ENCODE data around the gene ZC3H12A. TPM values are rescaled to one million over a fixed set of nuclear protein-coding genes. Genes with fewer than 3 reads are reported as not detected.

Gene ZC3H12A
- total RNA-seq, 1 experiment from 2014 or later, result 6.7 TPM

DNA sequence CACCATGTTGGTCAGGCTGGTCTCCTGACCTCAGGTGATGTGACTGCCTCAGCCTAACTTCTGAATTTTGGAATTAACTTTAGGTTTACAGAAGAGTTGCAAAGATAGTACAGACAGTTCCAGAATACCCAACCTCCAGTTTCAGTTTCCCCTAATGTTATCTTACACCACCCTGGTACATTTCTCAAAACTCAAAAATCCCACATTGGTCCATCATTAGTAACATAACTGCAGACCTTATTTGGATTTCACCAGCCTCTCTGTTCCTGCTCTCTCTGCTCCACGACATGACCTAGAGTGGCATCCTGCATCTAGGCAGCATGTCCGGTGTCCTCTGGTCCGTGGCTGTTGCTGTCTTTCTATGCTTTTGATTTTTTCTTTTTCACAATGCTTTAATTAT, 5.0 kb upstream of the ZC3H12A start:
- Histone ChIP-seq H3K9ac (ENCODE audit: extremely low read depth, insufficient read length, low read length) (no peak overlapping the region), H4K20me1 (ENCODE audit: control insufficient read depth, insufficient read depth, insufficient read length) (no peaks in the 10 kb centered on the region), H3K23me2 (ENCODE audit: insufficient read length, low read depth, low read length, poor library complexity, severe bottlenecking) (peaks cover 5% of the 10 kb centered on the region), H3K9me3 (ENCODE audit: control insufficient read depth, low read depth, low read length) (no peaks in the 10 kb centered on the region), H3K79me1 (ENCODE audit: insufficient read depth, low read depth, low read length, poor library complexity, severe bottlenecking) (no peaks in the 10 kb centered on the region), H2AFZ (ENCODE audit: low read length) (no peak overlapping the region), H2BK20ac (ENCODE audit: low read depth, low read length, poor library complexity, severe bottlenecking) (no peak overlapping the region), H3T11ph (ENCODE audit: low read length) (no peak overlapping the region), H3K27me3 (ENCODE audit: insufficient read depth, low read length) (peaks cover 4% of the 10 kb centered on the region; the same call in 1 of the 2 replicates), H2BK5ac (ENCODE audit: insufficient read length, low read length) (no peak overlapping the region), H4K5ac (ENCODE audit: insufficient read length, low read depth, low read length) (no peak overlapping the region), H3K4me2 (ENCODE audit: insufficient read depth, insufficient read length, low read length) (no peak overlapping the region), H3K18ac (ENCODE audit: insufficient read length, low read depth, low read length) (no peak overlapping the region), H4K91ac (ENCODE audit: insufficient read length, low read depth, low read length) (no peak overlapping the region), H3K56ac (ENCODE audit: insufficient read length, low read depth, low read length) (no peak overlapping the region), H2BK15ac (ENCODE audit: low read depth, low read length) (no peak overlapping the region), H3K4ac (ENCODE audit: low read depth, low read length) (no peak overlapping the region), H4K8ac (replicated peaks; ENCODE audit: insufficient read length, low read depth, low read length) (no peak overlapping the region), H2BK12ac (ENCODE audit: insufficient read length, low read depth, low read length) (no peak overlapping the region), H3K23ac (ENCODE audit: insufficient read length, low read depth, low read length) (no peak overlapping the region), H3K79me2 (ENCODE audit: insufficient read depth, low read length) (no peaks in the 10 kb centered on the region), H2AK5ac (ENCODE audit: insufficient read length, low read length) (no peak overlapping the region), H3K27ac (ENCODE audit: insufficient read length, low read depth, low read length) (no peak overlapping the region), H3K4me1 (ENCODE audit: insufficient read depth, low read length) (peaks cover 7% of the 10 kb centered on the region; the same call in 1 of the 2 replicates), H2BK120ac (ENCODE audit: low read depth, low read length, poor library complexity, severe bottlenecking) (no peak overlapping the region), H3K14ac (ENCODE audit: insufficient read depth, low read length) (no peak overlapping the region)
- Mint-ChIP-seq H3K27ac (no peak overlapping the region), H3K4me3 (no peak overlapping the region), H3K9me3 (no peaks in the 10 kb centered on the region), H3K4me1 (peaks cover 23 to 25% of the 10 kb centered on the region in 2 experiments), H3K27me3 (ENCODE audit: low read depth) (peaks cover 18% of the 10 kb centered on the region), H3K36me3 (ENCODE audit: insufficient read depth in 1 of 3, low read depth in 3 of 3) (no peaks in the 10 kb centered on the region)
- WGBS (ENCODE audit: extremely low coverage, insufficient read length, low lambda C conversion rate), result no CpG with 5 or more reads among the region's 3 CpGs
- TF ChIP-seq, protein P1, sequence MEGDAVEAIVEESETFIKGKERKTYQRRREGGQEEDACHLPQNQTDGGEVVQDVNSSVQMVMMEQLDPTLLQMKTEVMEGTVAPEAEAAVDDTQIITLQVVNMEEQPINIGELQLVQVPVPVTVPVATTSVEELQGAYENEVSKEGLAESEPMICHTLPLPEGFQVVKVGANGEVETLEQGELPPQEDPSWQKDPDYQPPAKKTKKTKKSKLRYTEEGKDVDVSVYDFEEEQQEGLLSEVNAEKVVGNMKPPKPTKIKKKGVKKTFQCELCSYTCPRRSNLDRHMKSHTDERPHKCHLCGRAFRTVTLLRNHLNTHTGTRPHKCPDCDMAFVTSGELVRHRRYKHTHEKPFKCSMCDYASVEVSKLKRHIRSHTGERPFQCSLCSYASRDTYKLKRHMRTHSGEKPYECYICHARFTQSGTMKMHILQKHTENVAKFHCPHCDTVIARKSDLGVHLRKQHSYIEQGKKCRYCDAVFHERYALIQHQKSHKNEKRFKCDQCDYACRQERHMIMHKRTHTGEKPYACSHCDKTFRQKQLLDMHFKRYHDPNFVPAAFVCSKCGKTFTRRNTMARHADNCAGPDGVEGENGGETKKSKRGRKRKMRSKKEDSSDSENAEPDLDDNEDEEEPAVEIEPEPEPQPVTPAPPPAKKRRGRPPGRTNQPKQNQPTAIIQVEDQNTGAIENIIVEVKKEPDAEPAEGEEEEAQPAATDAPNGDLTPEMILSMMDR (conservative IDR thresholded peaks at IDR 0.05), result no peak
- no peak for DNase-seq

All from H9 (cell line).